GM19328 (cell line): ENCODE data around the gene PLP2.

Experiments used
- ATAC-seq: cut with Tn5 transposase; IDR thresholded peaks from one replicate; pipeline ENCODE4 v1.9.1; 2021; ENCODE audit warnings: mild to moderate bottlenecking, moderate library complexity; ENCODE audit not compliant: unreplicated experiment

The PLP2 gene

DNA sequence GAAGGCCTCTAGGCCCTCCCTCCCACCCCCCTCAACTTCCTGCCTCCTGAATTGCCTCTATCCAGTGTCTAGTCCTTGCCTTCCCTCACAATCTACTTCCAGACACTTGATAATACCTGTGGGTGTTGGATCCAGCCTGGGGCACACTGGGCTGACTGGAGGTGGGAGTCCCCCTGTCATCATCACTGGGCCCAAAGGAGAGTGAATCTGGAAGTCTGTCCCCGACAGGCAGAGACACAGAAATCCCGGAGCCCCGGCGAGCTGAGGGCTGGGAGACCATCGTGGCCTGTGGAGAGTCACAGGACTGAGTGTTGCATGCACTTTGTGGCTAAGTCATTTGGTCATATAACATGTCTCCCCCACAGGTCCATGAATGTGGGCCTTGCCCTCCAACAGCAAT is 36.7 kb downstream of the PLP2 start:
- no peak for ATAC-seq

DNA sequence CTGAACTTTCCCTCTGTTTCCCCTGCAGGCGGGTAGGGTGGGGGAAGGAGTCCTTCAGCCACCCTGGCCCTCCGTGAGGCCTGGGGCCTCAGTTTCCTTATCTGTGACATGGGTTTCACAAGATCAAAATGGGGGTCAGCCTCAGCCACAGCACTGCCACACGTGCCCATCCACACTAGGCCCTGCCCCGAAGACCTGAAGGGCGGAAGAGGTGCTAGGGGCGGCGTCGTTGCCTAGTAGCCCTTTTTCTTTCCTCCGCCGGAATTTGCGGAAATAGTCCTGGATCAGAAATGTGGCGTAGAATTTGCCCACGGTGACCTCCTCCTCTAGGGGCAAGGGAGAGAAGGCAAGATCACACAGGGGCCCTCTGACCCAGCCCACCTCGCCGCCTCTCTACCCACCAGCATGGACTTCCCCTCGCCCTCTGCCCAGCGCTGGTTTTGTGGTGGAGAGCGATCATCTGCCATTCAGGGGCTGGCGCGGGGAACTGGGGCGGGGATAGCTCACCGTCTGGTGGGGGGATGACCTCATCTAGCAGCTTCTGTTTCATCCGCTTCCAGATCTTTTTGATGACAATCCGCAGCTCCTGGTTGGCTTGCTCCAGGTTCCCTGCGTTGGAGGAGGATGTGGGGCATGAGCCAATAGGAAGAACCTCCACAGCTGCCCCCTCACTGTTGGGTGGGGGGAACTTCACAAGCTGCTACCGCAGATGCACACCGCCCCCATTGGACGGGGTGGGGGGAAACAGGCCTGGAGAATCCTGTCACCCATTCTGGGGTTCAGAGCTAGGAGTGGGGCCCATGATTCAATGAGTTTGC is 37.9 kb downstream of the PLP2 start:
- no peak for ATAC-seq

DNA sequence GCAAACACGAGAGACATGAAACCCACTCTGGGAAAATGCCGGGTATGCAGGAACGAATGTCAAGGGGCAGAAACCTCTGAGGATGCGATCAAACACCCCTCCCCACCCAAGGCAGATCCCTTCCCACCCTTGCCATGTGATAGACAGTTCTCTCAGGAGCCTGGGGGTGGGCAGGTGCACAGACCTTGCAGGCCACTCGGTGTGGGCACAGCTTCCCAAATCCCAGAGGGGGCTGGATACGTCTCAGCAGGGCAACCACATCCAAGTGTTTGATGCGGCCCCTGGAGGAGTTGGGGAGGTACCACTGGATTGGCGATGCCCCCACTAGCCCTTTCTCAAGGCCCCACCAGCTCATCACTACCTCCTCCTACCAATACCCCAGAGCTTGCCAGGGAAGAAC is 38.7 kb downstream of the PLP2 start:
- ATAC-seq: no peak

DNA sequence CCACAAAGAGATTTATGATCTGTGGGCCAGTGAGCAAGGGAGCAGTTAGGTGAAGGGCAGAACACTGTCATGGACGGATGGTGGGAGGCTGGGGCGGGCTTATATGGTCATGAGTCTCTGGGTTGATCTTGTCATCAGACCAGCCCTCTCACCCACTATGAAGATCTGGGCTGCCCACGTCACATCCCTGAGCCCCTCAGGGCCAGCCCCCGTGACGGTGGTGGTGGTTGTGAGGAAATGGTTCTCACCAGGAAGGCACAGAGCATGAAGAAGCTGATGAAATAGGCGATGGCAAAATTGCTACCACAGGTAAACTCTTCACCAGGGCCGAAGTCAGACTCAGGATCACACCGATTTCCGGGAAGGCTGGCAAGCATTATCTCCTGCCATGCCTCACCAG is 39.4 kb downstream of the PLP2 start:
- ATAC-seq: no peak

DNA sequence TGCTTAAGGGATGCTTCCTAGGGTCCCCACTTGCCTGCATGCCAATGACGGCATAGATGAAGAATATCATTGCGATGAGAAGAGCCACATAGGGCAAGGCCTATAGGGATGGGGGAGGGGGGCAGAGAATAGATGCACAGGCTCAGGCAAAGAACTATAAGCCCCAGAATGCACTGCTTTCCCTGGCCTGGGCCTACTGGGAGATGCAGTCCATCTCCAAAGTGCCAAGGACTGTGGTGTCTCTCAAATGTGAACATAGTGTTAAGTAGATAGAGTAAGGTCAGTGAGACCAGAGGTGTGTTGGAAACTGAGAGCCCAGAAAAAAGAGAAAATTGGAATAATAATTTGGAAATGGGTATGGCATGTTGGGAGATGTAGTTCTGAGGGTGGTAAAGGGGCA is 40.5 kb downstream of the PLP2 start:
- no peak for ATAC-seq

DNA sequence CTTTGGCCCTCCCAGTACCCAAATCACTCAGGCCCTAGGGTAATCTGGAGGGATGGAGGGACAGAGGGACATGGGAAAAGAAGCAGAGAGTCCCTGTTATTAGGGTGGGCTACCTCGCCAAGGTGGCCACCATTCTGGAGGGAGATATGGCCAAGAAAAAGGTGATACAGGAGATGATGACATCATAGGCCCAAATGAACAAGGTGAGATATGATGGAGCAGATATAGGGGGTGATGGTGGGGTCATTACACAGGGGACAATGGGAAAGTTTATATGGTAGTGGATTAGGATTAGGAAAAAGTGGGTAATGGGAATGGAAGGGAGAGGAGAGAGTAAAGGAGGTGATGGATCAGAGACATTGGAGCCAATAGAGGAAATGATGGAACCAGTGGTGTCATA is 41.2 kb downstream of the PLP2 start:
- no peak for ATAC-seq

DNA sequence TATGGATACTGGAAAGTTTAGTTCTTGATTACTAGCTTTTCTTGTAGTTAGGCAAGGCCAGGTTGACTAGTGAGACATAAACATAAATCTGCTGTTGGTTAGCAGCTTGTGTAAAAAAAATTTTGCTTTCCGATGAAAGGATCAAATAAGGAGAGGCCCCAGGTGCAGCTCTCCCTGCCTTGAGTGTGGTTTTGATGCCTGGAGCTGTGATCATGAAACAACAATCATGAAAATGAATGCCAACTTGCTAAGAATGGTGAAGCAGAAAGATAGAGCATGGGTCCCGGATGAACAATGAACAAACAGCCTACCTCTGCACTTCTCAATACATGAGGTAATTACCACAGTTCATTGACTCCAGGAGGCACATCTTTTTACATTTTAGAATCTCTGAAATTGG is 42.7 kb downstream of the PLP2 start:
- ATAC-seq: no peak

DNA sequence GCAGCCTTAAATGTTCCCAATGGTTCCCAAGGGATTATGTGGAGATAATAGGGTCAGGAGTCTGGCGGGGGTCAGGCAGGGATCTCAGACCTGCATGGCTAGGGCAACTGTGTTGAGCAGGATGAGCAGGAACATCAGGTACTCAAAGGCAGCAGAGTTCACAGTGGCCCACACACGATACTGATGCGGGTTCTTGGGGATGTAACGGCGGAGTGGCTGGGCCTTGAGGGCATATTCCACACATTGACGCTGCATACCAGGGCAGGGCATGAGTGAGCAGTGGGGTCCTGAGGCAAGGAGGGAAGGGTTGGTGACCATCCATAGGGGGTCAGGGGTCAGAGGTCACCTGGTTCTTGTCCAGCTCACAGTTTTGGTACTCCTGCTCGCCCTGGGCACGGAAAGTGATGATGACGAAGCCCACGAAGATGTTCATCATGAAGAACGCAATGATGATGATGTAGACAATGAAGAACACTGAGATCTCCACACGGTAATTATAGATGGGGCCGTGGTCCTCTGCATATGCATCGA is 43.4 kb downstream of the PLP2 start:
- no peak for ATAC-seq

DNA sequence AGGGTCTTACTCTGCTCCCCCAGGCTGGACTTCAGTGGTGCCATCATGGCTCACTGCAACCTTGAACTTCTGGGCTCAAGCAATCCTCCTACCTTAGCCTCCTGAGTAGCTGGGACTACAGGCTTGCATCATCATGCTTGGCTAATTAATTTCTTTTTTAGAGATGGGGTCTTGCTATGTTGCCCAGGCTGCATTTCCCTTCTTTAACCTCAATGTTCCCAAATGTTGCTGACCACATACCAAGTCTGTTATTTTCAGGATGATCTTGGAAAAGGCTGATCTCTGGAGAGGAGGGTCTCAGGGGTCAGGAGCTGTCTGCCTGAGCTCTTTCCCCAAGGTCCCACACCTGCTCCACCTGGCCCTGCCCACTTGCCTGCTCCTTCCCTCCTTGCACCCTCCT is 48.4 kb downstream of the PLP2 start:
- no peak for ATAC-seq

DNA sequence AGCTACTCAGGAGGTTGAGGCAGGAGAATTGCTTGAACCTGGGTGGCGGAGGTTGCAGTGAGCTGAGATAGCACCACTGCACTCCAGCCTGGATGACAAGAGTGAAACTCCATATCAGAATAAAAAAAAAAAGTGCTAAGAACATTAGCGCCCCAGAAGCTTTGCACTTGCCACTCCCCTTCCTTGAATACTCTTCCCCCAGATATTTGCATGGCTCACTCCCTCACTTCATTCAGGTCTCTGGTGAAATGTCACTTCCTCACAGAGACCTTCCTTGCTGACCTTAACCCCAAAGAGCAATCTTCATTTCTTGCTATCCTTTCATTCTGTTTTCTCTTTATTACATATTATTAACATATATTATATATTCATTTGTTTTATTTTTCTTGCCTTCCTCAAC is 50.2 kb downstream of the PLP2 start:
- no peak for ATAC-seq
